GM21447 (cell line): ENCODE data around the gene MRE11.

Experiments
- ATAC-seq: cut with Tn5 transposase; IDR thresholded peaks from one replicate; pipeline ENCODE4 v1.9.1; 2021; ENCODE audit not compliant: unreplicated experiment

The MRE11 gene

DNA sequence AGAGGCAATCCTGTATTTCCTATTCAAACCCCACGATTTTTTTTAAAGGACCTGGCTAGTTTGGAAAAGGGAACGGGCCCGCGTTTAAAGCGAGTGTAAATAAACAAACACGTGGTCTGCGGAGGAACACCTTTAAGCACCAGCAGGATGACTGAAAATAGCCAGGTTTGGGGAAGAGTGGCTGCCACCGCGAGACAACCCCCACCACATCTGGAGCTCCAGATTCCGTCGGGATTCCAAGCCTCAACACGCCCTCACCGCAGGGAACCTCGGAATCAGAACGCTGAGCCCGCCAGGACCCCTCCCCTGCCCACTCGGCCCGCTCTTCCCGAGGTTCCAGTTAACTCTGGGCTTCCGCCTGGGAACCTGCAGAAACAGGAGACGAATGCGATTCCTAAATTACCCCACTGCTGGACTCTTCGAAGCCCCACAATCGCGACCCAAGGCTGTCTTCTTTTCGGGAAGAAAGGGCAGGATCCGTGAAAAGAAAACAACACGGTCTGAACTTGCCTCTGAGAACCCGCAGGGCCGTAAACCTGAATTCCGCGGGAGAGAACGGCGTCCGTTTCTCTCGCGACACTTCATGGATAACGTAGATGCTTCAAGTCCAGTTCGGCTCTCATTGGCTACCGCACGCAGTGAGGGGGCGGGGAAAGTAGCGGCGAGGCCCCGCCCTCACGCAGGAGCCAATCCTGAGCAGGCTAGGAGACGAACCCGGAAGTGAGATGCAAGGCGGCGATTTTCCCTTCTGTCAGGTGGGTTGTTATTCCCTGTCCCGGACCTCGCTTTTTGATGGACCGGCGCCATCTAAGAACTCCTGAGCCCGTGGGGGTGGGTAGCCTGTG lies at the start of gene MRE11, which contains the start of gene ANKRD49:
Gene MRE11, minus strand, starts transcription at position 564 of the 845 bp plus-strand sequence. CDS start 1,043 bp downstream, outside the sequence.
Gene ANKRD49, plus strand, starts transcription at position 704 of the 845 bp plus-strand sequence. CDS start 2,710 bp downstream, outside the sequence.
- ATAC-seq: peak; percentile 100

DNA sequence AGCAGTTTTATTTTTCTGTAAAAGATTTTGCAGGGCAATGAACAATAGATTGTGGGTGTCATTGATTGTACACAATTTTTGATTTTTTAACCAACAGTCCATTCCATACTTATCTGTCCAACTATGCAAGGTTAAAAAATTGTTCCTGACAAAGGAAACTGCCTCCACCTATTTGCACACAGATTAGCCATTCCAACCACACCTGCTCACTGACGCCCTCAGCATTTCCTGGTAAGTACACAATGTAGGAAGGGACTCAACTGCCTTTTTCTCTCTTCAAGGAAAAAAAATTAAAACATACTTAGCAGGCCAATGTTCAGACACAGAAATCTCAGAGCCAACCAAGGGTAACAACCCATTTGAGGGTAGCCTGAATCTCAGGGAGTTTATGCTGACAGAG lies 45.8 kb upstream of the MRE11 start:
- no peak for ATAC-seq

DNA sequence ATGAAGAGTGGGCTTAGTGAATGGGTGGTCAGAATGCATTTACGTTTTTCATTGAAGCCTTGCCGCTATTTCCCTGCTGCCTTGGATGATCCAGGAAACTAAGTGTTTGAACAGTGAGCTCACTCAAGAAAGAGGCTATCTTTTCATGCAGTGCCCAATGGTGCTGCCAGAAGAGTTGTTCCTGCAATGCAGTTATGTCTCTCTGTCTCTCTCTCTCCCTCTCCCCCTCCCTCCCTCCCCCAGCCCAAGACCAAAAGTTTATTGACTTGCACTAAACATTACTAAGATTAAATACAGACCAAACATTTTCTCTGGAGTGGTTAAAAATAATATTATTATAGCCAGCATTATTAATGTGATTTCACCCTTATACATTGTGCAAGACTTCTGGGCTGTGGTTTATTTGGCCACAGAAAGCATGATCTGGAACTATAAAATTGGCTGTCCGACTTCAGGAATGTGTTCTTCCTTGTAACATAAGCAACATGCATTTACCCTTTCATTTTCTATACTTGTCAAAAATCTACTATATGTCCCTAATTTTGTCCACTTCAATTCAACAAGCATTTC lies 43.5 kb upstream of the MRE11 start:
- ATAC-seq: no peak

DNA sequence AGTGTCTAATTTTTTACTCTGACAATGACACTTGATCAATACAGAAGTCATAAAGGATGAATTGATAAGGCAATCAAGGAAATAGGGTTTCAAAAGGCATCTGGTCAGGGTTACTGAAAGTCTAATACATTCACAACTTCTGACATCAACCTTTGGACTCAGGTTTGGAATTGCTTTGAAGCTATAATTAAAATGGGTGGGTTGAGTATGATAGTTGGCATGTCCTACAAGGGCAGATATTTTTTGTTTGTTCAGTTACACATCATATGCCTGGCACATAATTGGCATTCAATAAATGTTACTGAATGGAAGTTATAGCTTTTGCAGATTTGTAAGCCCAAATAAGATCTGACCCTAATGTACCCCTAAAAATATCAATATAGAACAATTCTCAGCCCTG lies 42.7 kb upstream of the MRE11 start:
- ATAC-seq: no peak

DNA sequence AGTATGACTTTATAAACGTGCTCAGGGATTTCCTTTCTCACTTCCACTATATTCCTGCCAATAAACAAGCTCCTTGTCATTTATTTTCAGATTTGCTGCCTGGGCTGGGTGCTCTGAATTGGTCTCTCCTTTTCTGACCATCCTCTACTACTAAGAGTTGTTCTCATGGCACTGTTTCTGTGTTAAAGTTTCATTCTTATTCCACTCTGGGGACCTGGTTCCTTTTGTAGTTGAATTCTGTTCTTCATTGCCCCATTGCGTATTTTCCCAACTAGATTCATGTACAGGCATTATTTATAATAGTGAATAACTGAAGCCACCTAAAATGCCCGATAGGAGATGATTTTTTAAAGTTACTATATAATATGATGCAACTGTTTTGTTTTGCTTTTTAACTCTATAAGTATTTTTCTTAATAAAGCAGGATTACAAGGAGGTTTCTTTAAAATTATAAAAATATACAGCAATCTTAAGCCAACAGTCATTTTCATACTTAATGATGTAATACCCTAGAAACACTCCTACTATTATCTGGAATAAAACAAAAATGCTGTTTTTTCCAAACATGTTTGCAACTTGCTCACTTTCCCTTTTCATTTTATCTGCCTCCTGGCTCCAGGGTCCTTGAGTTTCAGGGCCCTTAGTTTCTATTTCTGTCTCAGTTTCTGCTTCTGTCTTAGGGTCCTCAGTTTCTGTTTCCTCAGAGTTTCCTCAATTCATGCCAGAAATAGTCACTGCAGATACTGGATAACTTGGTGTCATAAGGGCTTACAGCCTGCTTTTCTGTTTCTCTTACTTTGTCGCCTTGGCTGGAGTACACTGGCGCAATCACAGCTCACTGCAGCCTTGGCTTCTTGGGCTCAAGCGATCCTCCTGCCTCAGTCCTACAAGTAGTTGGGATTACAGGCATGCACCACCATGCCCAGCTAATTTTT lies 40.3 kb upstream of the MRE11 start:
- ATAC-seq: no peak

DNA sequence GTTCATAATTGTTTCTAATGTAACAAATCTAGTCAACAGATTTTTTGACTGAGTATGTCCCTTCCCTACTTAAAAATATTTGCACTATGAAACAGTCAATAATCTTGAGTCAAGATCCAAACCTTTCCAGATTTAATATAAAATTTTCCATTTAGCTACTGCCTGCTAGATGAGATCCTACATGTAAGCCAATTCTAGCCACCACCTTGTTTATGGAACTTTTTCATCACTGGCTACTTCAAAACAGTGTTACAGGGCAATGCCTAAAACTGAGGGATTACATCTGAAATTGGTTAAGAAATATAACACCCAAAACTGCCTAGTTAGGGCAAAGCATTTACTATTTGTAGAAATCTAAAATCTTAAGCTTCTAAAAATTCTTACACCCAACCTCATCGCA lies 39.6 kb upstream of the MRE11 start:
- ATAC-seq: no peak

DNA sequence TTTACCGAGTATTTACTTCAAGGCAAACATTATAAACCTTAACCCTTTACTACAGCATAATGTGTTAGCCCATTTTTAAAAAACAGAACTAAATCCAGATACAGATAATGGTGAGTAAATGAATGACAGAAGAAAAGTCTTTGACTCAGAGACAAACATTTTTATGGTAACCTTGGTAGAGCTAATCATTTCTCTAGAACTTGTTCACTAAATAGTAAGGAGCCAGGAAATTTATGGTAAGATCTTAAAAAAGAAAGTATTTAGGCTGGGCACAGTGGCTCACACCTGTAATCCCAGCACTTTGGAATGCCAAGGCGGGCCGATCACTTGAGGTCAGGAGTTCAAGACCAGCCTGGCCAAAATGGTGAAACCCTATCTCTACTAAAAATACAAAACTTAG lies 38.6 kb upstream of the MRE11 start:
- no peak for ATAC-seq

DNA sequence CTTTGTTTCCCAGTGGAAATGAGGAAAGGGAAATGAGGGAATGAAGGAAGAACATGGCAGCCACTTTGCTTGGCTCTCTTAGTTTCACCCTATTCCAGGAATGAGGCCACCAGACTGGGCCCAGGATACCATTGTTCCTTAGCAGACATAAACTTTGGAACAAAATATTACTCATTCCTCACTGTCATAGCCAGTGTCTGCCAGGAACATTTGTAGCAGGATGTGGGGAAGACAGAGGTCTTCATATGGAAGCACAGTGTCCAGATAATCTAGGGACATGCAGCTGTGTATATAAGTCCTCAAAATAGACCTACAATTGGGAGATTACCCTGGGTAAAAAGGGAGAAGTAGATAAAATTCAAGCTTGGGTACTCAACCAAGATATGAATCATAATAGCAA lies 34.9 kb upstream of the MRE11 start:
- no peak for ATAC-seq

DNA sequence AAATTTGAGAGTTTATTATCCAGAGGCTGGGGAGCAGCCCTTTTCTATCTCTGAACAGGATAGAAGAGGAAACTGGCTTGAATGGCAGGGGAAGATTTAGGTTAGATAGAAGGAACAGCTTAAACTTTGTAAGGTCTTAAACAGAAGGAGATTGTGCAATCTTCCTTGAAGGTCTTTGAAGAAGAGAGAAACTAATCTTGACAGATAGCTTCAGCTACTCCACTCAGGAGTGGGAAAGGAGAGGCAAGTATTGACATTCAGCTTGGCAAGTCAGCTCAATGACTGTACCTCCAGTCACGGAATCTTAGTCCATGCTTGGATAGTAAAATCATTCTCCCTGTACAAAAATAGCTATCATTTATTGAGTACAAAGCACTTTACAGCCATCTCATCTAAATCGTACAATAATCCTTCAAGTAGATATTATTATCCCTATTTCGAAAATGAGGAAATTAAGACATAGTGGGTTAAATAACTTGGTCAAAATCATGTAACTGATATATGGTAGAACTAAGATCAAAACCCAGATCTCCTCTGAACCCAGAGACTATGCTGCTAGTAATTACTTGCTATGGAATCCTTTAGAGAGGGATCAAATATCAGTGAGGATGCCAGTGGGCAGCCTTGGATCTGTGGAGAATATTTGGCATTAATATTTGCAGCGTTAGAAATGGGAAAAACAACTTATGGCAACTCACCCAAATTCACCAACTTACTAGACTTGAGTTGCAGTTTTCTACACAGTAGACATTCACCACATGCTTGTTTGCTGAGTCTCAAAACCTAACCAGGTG lies 33.2 kb upstream of the MRE11 start:
- no peak for ATAC-seq

DNA sequence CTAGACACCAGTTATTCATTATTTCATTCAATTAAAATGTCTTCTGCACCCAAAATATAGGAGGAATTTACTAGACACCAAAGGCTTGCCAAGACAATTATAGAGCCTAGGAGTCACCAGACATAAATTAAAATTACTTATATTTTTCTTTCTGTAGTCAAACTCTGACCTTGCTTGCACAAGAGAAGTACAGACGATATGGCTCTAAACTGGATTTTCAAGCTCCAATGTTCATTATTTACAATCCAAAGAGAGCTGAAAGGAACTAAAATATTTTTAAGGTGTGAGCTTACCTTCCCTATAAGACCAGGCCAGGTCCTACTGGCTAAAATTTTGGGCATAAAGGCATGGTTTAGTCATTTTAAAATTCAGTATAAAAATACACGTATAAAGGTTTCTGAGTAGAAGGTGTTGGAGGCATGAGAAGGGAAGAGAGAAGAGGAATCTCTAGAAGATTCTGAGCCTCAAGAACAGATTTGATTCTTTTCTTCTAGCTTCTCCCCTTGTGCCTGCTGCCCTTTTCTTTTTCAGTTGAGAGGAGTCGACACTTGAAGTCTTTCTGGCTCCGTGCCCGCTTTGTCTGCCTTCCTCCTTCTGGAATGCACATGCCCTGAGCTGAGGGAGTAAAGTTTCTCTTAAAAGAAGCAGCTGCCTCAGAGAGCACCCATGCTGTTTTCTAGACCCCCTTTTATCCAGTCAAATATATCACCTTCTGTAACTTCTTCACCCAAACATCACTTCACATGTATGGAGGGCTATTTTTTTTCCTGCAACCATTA lies 32.1 kb upstream of the MRE11 start:
- ATAC-seq: no peak

DNA sequence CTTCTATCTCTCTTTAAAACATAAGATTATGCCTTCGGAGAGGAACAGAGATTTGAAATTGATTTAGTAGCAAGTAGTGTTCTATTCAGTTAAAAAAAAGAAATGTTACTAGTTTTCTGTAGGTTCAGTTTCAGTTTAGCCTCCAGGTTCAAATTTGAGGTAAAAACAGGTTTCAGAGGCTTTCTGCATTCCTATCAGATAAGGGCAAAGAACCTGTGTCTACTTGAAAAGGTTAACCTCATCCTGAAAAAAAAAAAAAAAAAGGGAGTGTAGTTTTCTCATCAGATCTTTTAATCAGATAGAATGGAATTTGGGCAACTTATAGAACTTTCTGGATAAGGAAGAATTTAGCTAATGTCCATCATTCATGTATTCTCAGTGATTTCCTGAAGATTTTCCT lies 30.7 kb upstream of the MRE11 start:
- ATAC-seq: no peak

DNA sequence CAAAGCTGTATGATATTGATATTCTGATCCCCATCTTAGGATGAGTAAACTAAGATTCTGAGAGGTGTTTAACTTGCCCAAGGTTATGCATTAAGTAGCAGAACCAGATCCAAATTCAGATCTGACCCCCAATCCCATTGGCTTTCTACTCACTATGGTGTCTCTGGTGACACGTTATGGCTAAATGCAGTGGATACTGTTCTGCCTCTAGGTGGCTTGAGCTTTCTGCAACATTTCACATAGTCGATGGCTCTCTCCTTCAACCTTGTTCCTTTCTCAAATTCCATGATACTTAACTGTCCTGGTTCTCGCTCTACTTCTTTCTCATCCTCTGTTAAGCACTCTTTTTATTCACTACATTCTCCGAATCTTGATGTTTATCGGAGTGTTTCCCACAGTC lies 28.0 kb upstream of the MRE11 start:
- ATAC-seq: peak; percentile 53

DNA sequence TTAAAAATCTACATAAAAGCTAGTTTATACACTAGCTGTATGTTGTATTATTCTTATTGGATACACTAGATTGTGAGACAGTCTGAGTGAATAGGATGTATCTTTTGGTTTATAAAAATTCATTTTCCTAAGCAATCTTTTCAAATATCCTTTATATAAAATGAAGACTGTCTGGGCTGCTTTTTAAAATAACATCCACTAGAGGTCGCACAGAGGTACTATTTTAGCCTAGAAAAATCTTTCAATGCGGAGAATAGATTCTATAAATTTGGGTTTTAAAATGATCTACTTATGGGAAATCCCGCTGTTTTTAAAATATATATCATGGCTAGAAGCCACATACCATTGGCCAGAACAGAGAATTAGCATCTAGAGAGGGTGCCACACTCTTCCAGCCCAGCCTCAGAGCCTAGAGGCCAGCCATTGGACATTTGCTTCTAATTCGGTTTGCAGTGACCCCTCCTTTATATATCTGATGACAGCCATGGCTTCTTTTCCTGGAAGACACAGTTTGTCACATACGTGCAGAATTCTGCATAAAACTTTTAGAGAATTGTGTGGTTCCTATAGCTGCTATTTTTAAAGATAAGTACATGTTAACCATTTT lies 25.9 kb upstream of the MRE11 start:
- peak; percentile 58 for ATAC-seq

DNA sequence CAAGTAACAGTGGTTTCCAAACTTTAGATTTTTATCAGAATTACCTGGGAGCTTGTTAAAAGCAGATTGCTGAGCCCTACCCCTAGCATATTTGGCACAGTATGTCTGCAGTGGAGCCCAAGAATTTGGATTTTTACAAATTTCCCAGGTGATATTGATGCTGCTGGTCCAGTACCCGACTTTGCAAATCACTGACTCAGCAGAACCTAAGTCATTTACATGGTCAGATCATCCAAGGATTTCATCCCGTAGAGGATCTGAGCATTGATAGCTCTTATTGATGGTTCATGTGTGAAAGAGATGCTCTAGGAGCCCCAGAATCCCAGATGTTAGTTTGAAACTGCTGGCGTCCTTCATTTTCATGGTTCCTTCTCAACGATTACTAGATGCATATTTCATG lies 24.7 kb upstream of the MRE11 start:
- ATAC-seq: no peak

DNA sequence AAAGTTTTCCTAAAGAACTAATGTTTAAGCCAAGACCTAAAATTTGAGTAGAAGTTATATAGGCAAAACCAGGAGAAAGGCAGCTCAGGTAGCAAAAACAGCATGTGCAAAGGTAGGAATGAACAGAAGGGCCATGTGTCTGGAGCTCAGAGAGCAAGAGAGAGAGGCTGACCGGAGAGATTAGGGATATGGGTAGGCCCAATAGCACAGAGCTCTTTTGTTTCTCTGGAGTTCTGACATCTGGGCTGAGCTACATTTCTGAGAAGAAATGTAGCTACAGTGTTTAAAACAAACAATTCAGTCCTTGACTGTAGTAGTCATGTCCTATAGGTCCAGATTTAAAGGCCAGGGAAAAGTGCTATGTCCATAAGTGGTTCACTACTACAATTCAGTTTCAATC lies 23.1 kb upstream of the MRE11 start:
- ATAC-seq: no peak

DNA sequence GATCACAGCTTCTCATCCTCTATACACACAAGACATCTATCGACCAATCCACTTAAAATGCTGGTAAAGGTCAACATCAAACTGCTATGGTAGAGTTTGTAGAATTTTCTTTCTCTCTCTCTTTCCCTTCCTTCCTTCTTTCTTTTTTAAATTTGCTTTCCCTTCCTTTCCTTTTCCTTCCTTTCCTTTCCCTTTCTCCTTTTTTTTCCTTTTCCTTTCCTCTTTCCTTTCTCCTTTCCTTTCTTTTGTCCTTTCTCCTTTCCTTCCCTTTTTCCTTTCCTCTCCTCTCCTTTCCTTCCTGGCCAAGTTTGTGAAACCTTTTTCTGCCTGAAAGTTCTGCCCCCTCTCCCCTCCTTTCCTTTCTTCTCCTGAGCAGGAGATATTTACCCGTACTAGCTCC lies 21.8 kb upstream of the MRE11 start:
- no peak for ATAC-seq

DNA sequence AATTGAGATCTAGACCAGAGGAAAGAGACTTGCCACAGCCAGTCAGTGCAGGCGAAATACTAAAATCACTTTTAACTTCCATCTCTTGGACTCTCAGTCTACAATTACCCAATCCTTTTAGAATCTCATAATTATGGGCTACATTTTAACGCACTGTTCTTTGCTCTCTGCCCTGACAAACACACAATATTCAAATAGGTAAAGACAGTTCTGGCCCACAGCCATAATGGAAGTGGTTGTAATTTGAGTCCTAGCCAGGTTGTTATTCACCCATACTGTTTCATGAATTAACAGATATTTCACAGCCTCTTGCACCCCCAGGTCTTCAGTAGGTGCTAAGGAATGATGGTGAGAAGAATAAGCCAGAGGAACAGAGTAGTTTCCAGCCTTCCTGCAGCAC lies 19.4 kb upstream of the MRE11 start:
- ATAC-seq: peak; percentile 41

DNA sequence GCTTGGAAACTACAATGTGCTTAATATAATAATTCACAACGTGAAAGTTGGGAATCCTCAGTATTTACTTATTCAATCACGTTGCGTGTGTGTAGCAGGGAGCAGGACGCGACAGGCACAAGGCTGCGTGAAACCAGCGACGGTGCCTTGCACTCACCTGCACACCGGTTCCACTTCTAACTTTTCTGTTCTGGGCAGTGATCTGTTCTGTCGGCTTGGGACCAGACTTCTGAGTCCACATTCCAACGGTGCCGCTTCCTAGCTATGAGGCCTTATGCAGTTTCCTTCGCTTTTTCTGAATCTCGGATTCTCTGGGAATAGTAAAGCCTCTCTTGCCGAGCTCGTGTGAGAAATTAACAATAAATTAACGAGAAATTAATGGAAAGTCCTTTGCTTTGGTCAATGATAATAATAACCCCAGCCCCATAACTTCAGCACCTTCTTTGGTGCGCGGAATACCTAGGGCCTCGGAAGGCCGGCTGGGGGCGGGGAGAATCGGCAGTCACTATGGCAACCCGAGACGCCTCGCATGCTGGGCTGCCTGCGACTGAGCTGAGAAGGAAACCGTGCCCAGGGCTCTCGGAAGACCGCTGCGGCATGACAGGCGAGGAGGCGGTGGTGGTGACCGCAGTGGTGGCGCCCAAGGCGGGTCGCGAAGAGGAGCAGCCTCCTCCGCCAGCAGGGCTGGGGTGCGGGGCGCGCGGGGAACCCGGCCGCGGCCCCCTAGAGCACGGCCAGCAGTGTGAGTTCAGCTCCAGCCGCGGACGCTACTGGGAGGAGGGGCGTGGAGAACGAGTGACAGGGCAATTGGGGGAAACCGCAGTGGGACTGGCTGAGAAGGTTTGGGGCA lies 18.5 kb upstream of the MRE11 start, which contains the start of gene C11orf97:
Gene C11orf97, plus strand, starts transcription at position 530 of the 850 bp plus-strand sequence. Its CDS starts 68 bp downstream, at position 598.
- peak; percentile 74 for ATAC-seq
